Activated CD4-positive, alpha-beta memory T cell treated with anti-CD3 and anti-CD28 coated beads, Interleukin-2, amount 10 ng/mL, durations not matched to agents 7 days and 5 days (primary cell): Measurements from ENCODE around the gene C10orf90. TPM values are rescaled to one million over a fixed set of nuclear protein-coding genes. Genes with fewer than 3 reads are reported as not detected.

Experiments used
- CTCF ChIA-PET: fragments of 350-600 bp; sonication (Branson Sonifier 250); formaldehyde crosslinking; loops from one replicate; lab custom pipeline; 2021; ENCODE audit warnings: antibody characterized with exemption, inconsistent platforms; lab: Charles Lee
- POLR2A ChIA-PET: fragments of 350-600 bp; sonication (Branson Sonifier 250); formaldehyde crosslinking; loops from one replicate; lab custom pipeline; 2021; ENCODE audit warnings: antibody characterized with exemption; lab: Charles Lee
- DNase-seq: peaks from one replicate; pipeline ENCODE4 v3.0.0-alpha.2; 2020
- H3K27ac Mint-ChIP-seq: one replicate; pipeline ENCODE4 v1.8.0; 2021; ENCODE audit warnings: mild to moderate bottlenecking, mixed read lengths
- H3K27me3 Mint-ChIP-seq: one replicate; pipeline ENCODE4 v1.8.0; 2021; ENCODE audit warnings: mixed read lengths
- H3K36me3 Mint-ChIP-seq: one replicate; pipeline ENCODE4 v1.8.0; 2021; ENCODE audit warnings: low read depth, mixed read lengths
- H3K4me1 Mint-ChIP-seq: one replicate; pipeline ENCODE4 v1.8.0; 2021; ENCODE audit warnings: mixed read lengths
- H3K4me3 Mint-ChIP-seq: one replicate; pipeline ENCODE4 v1.8.0; 2021; ENCODE audit warnings: mild to moderate bottlenecking, mixed read lengths
- H3K9me3 Mint-ChIP-seq: one replicate; pipeline ENCODE4 v1.8.0; 2021; ENCODE audit warnings: mixed read lengths
- total RNA-seq, 2 experiments: library from RNA; stranded (reverse); gene quantifications; one replicate each; pipeline ENCODE4 v1.2.3, GENCODE V29; 2021

The C10orf90 gene
- total RNA-seq, 2 experiments from 2014 or later: not detected

- Mint-ChIP-seq H3K4me1 (no peaks in the 10 kb centered on the region), H3K4me3 (no peak overlapping the region), H3K9me3 (peaks cover 15% of the 10 kb centered on the region), H3K27me3 (no peaks in the 10 kb centered on the region), H3K36me3 (no peaks in the 10 kb centered on the region), H3K27ac (no peak overlapping the region)
- ChIA-PET CTCF (interaction anchor here (0.7 kb wide), 1 partner anchor 18 kb away, joined by 3 read pairs; no protein-coding TSS in a partner anchor), POLR2A (no interaction called here)
- DNase-seq: no peak
Observed at GRCh38 chr10:126687121-126687606, 16.7 kb upstream of the C10orf90 start.

GRCh38 chr10:126686719-126687118 is 16.2 kb upstream of the C10orf90 start:
- no peak overlapping the region for H3K4me3 Mint-ChIP-seq
- H3K9me3 Mint-ChIP-seq: peaks cover 15% of the 10 kb centered on the region
- no peaks in the 10 kb centered on the region for H3K27me3 Mint-ChIP-seq
- H3K27ac Mint-ChIP-seq: no peak overlapping the region
- no peak for DNase-seq
- ChIA-PET CTCF (interaction anchor here (0.7 kb wide), 1 partner anchor 17 kb away, joined by 3 read pairs; no protein-coding TSS in a partner anchor), POLR2A (no interaction called here)
- no peaks in the 10 kb centered on the region for H3K36me3 Mint-ChIP-seq
- no peaks in the 10 kb centered on the region for H3K4me1 Mint-ChIP-seq

DNA sequence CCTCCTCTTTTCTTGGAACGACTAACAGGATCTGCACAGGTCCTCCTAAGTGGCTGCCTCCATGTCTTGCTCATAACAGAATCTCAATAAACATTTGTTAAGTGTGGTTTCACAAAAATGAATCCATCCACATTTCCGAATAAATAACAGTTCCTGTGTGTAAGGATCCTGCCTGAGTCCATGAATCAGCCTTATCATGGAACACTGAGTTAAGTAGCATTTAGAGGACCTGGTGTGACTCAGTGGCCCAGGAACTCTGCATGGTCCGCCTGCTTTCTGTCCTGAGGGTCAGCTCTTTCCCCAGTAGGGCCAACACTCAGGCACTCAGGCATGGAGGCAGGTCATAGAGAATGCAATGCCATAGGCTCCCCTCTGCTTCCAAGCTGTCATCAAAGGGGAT is 15.8 kb upstream of the C10orf90 start:
- no peak for DNase-seq
- Mint-ChIP-seq H3K4me3 (no peak overlapping the region), H3K4me1 (no peaks in the 10 kb centered on the region), H3K36me3 (no peaks in the 10 kb centered on the region), H3K9me3 (peaks cover 15% of the 10 kb centered on the region), H3K27me3 (no peaks in the 10 kb centered on the region), H3K27ac (no peak overlapping the region)
- CTCF ChIA-PET: no interaction called here
- POLR2A ChIA-PET: no interaction called here

GRCh38 chr10:126685756-126686155 is 15.3 kb upstream of the C10orf90 start:
- Mint-ChIP-seq H3K4me3 (no peak overlapping the region), H3K9me3 (peaks cover 15% of the 10 kb centered on the region), H3K27me3 (no peaks in the 10 kb centered on the region), H3K4me1 (no peaks in the 10 kb centered on the region), H3K27ac (no peak overlapping the region), H3K36me3 (no peaks in the 10 kb centered on the region)
- CTCF ChIA-PET: no interaction called here
- POLR2A ChIA-PET: no interaction called here
- DNase-seq: no peak

DNA sequence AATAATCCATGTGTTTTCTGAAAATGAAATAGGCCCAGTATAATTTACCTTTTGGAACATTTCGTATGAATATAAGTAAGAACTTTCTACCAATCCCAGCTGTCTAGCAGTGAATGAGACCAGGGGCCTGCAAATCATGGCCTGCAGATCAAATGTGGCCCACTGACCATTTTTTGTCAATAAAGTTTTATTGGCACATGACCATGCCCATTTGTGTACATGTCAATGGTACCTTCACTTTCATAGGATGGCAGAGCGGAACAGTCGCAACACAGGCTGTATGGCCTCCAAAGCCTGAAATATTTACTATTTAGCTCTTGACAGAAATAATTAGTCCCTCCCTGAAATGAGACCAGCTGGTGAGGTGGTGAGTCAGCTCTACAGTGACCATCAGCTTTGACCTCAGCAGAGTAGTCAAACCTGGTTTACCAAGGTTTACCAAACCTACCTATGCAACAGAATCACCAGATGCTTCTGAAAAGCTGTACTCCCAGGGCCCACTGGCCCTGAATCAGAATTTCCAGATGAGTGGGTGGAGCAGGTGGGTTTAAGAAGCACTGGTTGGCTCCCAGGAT is 13.8 kb upstream of the C10orf90 start:
- ChIA-PET CTCF (no interaction called here), POLR2A (no interaction called here)
- Mint-ChIP-seq H3K9me3 (peaks cover 15% of the 10 kb centered on the region), H3K4me3 (no peak overlapping the region), H3K36me3 (no peaks in the 10 kb centered on the region), H3K27me3 (no peaks in the 10 kb centered on the region), H3K4me1 (no peaks in the 10 kb centered on the region), H3K27ac (no peak overlapping the region)
- no peak for DNase-seq

DNA sequence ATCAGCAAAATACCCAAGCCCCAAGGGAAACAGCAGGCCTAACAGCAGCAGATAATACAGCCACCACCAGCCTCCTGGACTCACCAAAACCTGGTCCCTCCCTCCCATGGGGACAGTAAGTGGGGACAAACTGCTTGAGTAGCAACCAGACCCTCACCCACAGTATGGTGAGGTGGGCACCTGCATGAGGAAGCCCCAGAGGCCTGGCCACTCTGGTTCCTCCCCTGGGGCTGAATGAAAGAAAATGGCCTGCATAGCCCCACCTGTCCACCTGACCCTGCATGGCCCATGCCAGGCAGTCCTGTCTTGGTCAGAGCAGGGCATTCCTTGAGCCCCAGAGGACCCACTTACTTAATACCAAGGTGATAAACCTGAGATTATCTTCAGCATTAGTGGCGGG is 13.0 kb upstream of the C10orf90 start:
- Mint-ChIP-seq H3K4me3 (no peak overlapping the region), H3K27ac (no peak overlapping the region), H3K27me3 (no peaks in the 10 kb centered on the region), H3K36me3 (no peaks in the 10 kb centered on the region), H3K9me3 (peaks cover 12% of the 10 kb centered on the region), H3K4me1 (no peaks in the 10 kb centered on the region)
- no peak for DNase-seq
- ChIA-PET CTCF (no interaction called here), POLR2A (no interaction called here)

- peaks cover 14% of the 10 kb centered on the region for H3K9me3 Mint-ChIP-seq
- no peak overlapping the region for H3K4me3 Mint-ChIP-seq
- no peaks in the 10 kb centered on the region for H3K36me3 Mint-ChIP-seq
- POLR2A ChIA-PET: no interaction called here
- no peak for DNase-seq
- no peak overlapping the region for H3K27ac Mint-ChIP-seq
- no peaks in the 10 kb centered on the region for H3K27me3 Mint-ChIP-seq
- H3K4me1 Mint-ChIP-seq: no peaks in the 10 kb centered on the region
- CTCF ChIA-PET: no interaction called here
Observed at GRCh38 chr10:126675656-126676438, 5.4 kb upstream of the C10orf90 start.

- H3K4me1 Mint-ChIP-seq: no peaks in the 10 kb centered on the region
- H3K27ac Mint-ChIP-seq: no peak overlapping the region
Observed at GRCh38 chr10:126674741-126675515, 4.4 kb upstream of the C10orf90 start.

DNA sequence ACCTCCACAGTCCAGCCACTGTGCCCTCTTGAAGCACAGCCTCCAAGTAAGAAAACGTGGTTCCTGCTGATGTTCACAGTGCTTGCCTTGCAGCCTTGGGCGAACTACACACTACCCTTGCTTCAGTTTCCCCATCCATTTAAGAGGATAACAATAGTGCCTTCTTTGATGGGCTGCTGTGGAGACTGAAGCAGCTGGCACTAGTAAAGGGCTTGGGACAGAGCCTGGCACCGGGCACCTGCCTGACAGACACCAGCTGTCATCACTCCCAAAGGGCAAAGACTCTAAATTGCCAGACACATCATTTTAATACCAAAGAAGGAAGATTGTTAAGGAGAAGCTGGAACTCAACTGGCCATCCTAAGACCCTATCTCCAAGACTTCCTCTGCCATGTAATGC is 3.1 kb upstream of the C10orf90 start:
- no peak overlapping the region for H3K4me3 Mint-ChIP-seq
- H3K36me3 Mint-ChIP-seq: no peaks in the 10 kb centered on the region
- no peak for DNase-seq
- no peaks in the 10 kb centered on the region for H3K4me1 Mint-ChIP-seq
- peaks cover 16% of the 10 kb centered on the region for H3K9me3 Mint-ChIP-seq
- CTCF ChIA-PET: no interaction called here
- H3K27ac Mint-ChIP-seq: no peak overlapping the region
- POLR2A ChIA-PET: no interaction called here
- H3K27me3 Mint-ChIP-seq: no peaks in the 10 kb centered on the region

More at GRCh38 chr10:126674741-126675515, 4.4 kb upstream of the C10orf90 start:
- ChIA-PET CTCF (no interaction called here), POLR2A (no interaction called here)
- Mint-ChIP-seq H3K27me3 (no peaks in the 10 kb centered on the region), H3K36me3 (no peaks in the 10 kb centered on the region), H3K9me3 (peaks cover 16% of the 10 kb centered on the region), H3K4me3 (no peak overlapping the region)
- DNase-seq: no peak

DNA sequence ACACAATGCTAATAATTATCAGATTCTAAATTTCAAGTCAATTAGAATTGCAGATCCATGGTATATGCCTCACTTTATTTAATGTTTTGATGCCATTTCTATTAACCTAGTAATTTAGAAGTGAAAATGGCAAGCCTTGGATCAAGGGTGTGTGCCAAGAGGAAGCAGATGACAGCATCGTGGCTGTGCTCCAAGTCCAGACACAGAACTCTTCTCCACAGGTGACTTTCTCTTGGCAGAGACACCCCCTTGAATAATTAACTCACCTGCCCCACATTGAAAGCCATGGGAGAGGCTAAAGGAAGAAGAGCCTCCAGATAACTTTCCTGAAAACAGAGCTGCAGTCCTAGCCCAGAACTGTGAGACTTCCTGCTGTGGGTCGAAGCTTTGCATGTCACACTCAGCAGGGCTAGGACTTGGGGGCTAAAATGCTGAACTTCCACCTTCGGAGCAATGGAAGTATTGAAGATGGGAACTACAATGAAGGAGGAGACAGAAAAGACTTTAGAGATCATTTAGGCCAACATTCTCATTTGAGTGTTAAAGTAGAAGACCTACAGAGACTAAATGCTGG is 996 bp upstream of the C10orf90 start:
- H3K9me3 Mint-ChIP-seq: peaks cover 16% of the 10 kb centered on the region
- DNase-seq: no peak
- CTCF ChIA-PET: no interaction called here
- POLR2A ChIA-PET: no interaction called here
- no peak overlapping the region for H3K27ac Mint-ChIP-seq
- H3K27me3 Mint-ChIP-seq: no peaks in the 10 kb centered on the region
- no peaks in the 10 kb centered on the region for H3K36me3 Mint-ChIP-seq
- no peak overlapping the region for H3K4me3 Mint-ChIP-seq
- no peaks in the 10 kb centered on the region for H3K4me1 Mint-ChIP-seq

DNA sequence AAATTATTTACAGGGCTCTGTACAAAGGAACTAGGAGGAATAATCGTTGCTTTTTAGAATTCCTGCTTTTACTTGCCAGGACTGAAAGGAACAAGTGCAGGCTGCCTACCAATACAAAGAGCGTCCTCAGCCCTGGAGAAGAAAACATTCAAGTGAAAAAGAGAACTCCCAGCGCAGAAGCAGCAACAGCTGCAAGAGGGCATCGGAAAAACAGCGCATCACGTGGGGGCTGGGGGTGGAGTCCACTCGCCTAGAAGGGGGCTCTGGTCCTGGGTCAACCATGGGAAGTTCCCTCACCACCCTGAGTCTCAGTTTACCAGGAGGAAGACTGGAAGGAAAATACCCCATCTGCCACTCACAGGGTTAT is 385 bp upstream of the C10orf90 start:
- no peak overlapping the region for H3K4me3 Mint-ChIP-seq
- H3K36me3 Mint-ChIP-seq: no peaks in the 10 kb centered on the region
- ChIA-PET CTCF (interaction anchor here (0.7 kb wide), 1 partner anchor 36 kb away, joined by 4 read pairs; no protein-coding TSS in a partner anchor), POLR2A (no interaction called here)
- H3K9me3 Mint-ChIP-seq: peaks cover 16% of the 10 kb centered on the region
- H3K27ac Mint-ChIP-seq: no peak overlapping the region
- no peaks in the 10 kb centered on the region for H3K27me3 Mint-ChIP-seq
- no peaks in the 10 kb centered on the region for H3K4me1 Mint-ChIP-seq
- DNase-seq: no peak

GRCh38 chr10:126669168-126669567 is 1.3 kb downstream of the C10orf90 start:
- ChIA-PET CTCF (interaction anchor here (0.8 kb wide), 1 partner anchor 18 kb away, joined by 3 read pairs; no protein-coding TSS in a partner anchor), POLR2A (no interaction called here)
- Mint-ChIP-seq H3K9me3 (peaks cover 16% of the 10 kb centered on the region), H3K27ac (no peak overlapping the region), H3K4me1 (no peaks in the 10 kb centered on the region), H3K36me3 (no peaks in the 10 kb centered on the region), H3K4me3 (no peak overlapping the region), H3K27me3 (no peaks in the 10 kb centered on the region)
- DNase-seq: no peak

GRCh38 chr10:126668505-126668904 is 2.0 kb downstream of the C10orf90 start:
- POLR2A ChIA-PET: no interaction called here
- DNase-seq: no peak
- Mint-ChIP-seq H3K27ac (no peak overlapping the region), H3K27me3 (no peaks in the 10 kb centered on the region), H3K4me1 (no peaks in the 10 kb centered on the region), H3K9me3 (peaks cover 14% of the 10 kb centered on the region), H3K4me3 (no peak overlapping the region), H3K36me3 (no peaks in the 10 kb centered on the region)
- CTCF ChIA-PET: no interaction called here
